CD4-positive, alpha-beta T cell (primary cell): ENCODE data around the gene COG2. TPM values are rescaled to one million over a fixed set of nuclear protein-coding genes. Genes with fewer than 3 reads are reported as not detected.

ENCODE experiments used
- ATAC-seq: fragments of 200-7000 bp; cut with Tn5 transposase; one replicate; pipeline ENCODE4 v1.10.0; 2022; ENCODE audit warnings: mild to moderate bottlenecking; ENCODE audit not compliant: poor library complexity
- CTCF ChIA-PET: fragments of 350-600 bp; sonication (Branson Sonifier 250); formaldehyde crosslinking; loops from one replicate; lab custom pipeline; 2021; ENCODE audit warnings: antibody characterized with exemption, inconsistent platforms; lab: Charles Lee
- POLR2A ChIA-PET: fragments of 350-600 bp; sonication (Branson Sonifier 250); formaldehyde crosslinking; loops from one replicate; lab custom pipeline; 2021; ENCODE audit warnings: antibody characterized with exemption, inconsistent platforms; lab: Charles Lee
- DNase-seq, 14 experiments: peaks; one replicate each; pipeline ENCODE4 v3.0.0-alpha.2; 2013 to 2020; ENCODE audit warnings: mixed read lengths in 2 of 14
- H3K27ac ChIP-seq, 2 donors: one replicate each; pipeline versions ENCODE4 v1.5.1 to v1.7.0; 2013; ENCODE audit warnings: low read length in 2 of 2, low read depth in 1 of 2, mild to moderate bottlenecking in 1 of 2
- H3K27me3 ChIP-seq, 2 experiments: 1 replicate in 1 of 2; 2 replicates in 1 of 2; pipeline versions ENCODE4 v1.6.1 to v1.7.0; 2013; ENCODE audit warnings: low read length in 2 of 2, control low read depth in 1 of 2, mild to moderate bottlenecking in 1 of 2, moderate library complexity in 1 of 2; ENCODE audit not compliant: insufficient read depth in 2 of 2, control insufficient read depth in 1 of 2
- H3K36me3 ChIP-seq: one replicate; pipeline ENCODE4 v1.6.1; 2013; ENCODE audit warnings: low read length, control low read depth; ENCODE audit not compliant: insufficient read depth
- H3K4me1 ChIP-seq: one replicate; pipeline ENCODE4 v1.6.1; 2013; ENCODE audit warnings: low read length, control low read depth; ENCODE audit not compliant: insufficient read depth
- H3K4me3 ChIP-seq: one replicate; pipeline ENCODE4 v1.5.1; 2013; ENCODE audit warnings: mild to moderate bottlenecking, low read length, moderate library complexity
- H3K9me3 ChIP-seq, 2 experiments: 1 replicate in 1 of 2; 2 replicates in 1 of 2; pipeline versions ENCODE4 v1.6.1 to v1.7.0; 2013; ENCODE audit warnings: low read length in 2 of 2, mild to moderate bottlenecking in 2 of 2, control low read depth in 1 of 2, moderate library complexity in 1 of 2; ENCODE audit not compliant: control insufficient read depth in 1 of 2, insufficient read depth in 1 of 2
- H3K27ac Mint-ChIP-seq: one replicate; pipeline ENCODE4 v1.8.0; 2020; ENCODE audit warnings: mixed read lengths
- H3K27me3 Mint-ChIP-seq: one replicate; pipeline ENCODE4 v1.8.0; 2021; ENCODE audit warnings: mixed read lengths
- H3K36me3 Mint-ChIP-seq: one replicate; pipeline ENCODE4 v1.8.0; 2021; ENCODE audit warnings: low read depth, mixed read lengths
- H3K4me1 Mint-ChIP-seq: one replicate; pipeline ENCODE4 v1.8.0; 2021; ENCODE audit warnings: low read depth, mixed read lengths
- H3K4me3 Mint-ChIP-seq: one replicate; pipeline ENCODE4 v1.8.0; 2020; ENCODE audit warnings: mild to moderate bottlenecking, mixed read lengths
- H3K9me3 Mint-ChIP-seq: one replicate; pipeline ENCODE4 v1.8.0; 2020; ENCODE audit warnings: mixed read lengths
- intact Hi-C, 2 experiments: fragments of 100-400 bp; cut with DNase I in 1 of 2; cut with micrococcal nuclease in 1 of 2; formaldehyde crosslinking; loops; one replicate each; pipeline versions ENCODE4 v1.15.1 to v1.9.0; 2023 to 2025; cut with DNase I, micrococcal nuclease
- total RNA-seq, 174 experiments: library from RNA in 2 of 174; stranded (reverse) in 2 of 174; gene quantifications; one replicate each; pipeline ENCODE4 v1.2.3 and lab custom pipeline; 2021 to 2026
- TF ChIP-seq, protein P1 (sequence below): fragments of 200-600 bp; IDR thresholded peaks from one replicate; pipeline ENCODE4 v1.8.0; 2022; ENCODE audit warnings: antibody characterized with exemption, mild to moderate bottlenecking

Gene COG2
- total RNA-seq, 2 experiments from 2014 or later: 17.3 to 21.4 TPM

DNA sequence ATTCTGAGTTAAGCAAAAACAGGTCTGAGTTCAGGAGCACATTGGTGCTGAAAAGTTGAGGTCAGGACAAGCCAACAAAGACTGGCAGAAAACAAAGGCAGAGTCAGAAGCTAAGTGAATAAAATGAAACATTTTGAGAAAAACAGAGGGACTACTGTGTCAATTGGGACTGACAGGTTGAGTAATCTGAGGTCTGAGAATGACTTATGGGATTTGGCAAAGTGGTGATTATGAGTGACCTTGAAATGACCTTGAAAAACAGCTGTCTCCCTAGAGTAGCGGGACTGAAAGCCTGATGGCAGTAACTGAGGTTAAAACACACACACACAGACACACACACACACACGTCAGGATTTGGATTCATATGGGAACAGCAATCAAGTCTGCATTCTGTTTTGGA, 8.8 kb upstream of the COG2 start:
- intact Hi-C loops: no loop called here
- no peaks in the 10 kb centered on the region for H3K9me3 Mint-ChIP-seq
- TF ChIP-seq, protein P1, sequence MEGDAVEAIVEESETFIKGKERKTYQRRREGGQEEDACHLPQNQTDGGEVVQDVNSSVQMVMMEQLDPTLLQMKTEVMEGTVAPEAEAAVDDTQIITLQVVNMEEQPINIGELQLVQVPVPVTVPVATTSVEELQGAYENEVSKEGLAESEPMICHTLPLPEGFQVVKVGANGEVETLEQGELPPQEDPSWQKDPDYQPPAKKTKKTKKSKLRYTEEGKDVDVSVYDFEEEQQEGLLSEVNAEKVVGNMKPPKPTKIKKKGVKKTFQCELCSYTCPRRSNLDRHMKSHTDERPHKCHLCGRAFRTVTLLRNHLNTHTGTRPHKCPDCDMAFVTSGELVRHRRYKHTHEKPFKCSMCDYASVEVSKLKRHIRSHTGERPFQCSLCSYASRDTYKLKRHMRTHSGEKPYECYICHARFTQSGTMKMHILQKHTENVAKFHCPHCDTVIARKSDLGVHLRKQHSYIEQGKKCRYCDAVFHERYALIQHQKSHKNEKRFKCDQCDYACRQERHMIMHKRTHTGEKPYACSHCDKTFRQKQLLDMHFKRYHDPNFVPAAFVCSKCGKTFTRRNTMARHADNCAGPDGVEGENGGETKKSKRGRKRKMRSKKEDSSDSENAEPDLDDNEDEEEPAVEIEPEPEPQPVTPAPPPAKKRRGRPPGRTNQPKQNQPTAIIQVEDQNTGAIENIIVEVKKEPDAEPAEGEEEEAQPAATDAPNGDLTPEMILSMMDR: no peak
- CTCF ChIA-PET: no interaction called here
- no peak overlapping the region for H3K4me3 ChIP-seq
- DNase-seq (no peak), ATAC-seq (no peak)
- H3K36me3 ChIP-seq: no peaks in the 10 kb centered on the region
- POLR2A ChIA-PET: no interaction called here
- no peaks in the 10 kb centered on the region for H3K36me3 Mint-ChIP-seq
- H3K4me1 ChIP-seq: no peaks in the 10 kb centered on the region
- peaks cover 24% of the 10 kb centered on the region for H3K27me3 Mint-ChIP-seq
- no peak overlapping the region for H3K4me3 Mint-ChIP-seq
- H3K27ac ChIP-seq: no peak overlapping the region
- H3K27ac Mint-ChIP-seq: no peak overlapping the region
- no peaks in the 10 kb centered on the region for H3K4me1 Mint-ChIP-seq
- no peaks in the 10 kb centered on the region for H3K9me3 ChIP-seq
- H3K27me3 ChIP-seq: peaks cover 0 to 6% of the 10 kb centered on the region in 2 experiments

DNA sequence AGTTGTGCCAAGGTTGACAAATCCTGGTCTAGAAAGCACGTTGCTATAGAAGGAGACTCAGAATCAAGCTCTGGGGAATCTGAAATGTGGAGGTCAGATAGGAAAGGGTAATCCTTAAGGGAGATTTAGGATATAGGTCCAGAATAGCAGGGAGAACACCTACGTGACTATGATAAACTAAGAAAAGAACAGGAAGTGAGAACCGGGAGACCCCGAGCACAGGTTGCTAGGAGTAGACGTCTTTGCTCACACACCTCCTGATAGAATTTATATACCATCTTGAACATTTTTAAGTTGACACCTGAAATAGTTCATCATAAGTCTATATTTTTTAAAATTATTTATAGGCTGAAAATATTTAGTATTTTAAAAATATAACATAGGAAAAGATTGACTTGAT, 7.9 kb upstream of the COG2 start:
- POLR2A ChIA-PET: no interaction called here
- H3K4me3 Mint-ChIP-seq: no peak overlapping the region
- Histone ChIP-seq H3K4me1 (no peaks in the 10 kb centered on the region), H3K4me3 (no peak overlapping the region), H3K9me3 (no peaks in the 10 kb centered on the region), H3K36me3 (no peaks in the 10 kb centered on the region), H3K27me3 (peaks cover 3 to 6% of the 10 kb centered on the region in 2 experiments), H3K27ac (no peak overlapping the region)
- peaks cover 33% of the 10 kb centered on the region for H3K27me3 Mint-ChIP-seq
- H3K36me3 Mint-ChIP-seq: no peaks in the 10 kb centered on the region
- DNase-seq (no peak), ATAC-seq (no peak)
- no peak overlapping the region for H3K27ac Mint-ChIP-seq
- CTCF ChIA-PET: no interaction called here
- no peaks in the 10 kb centered on the region for H3K9me3 Mint-ChIP-seq
- intact Hi-C loops: no loop called here
- TF ChIP-seq, protein P1: no peak
- no peaks in the 10 kb centered on the region for H3K4me1 Mint-ChIP-seq

DNA sequence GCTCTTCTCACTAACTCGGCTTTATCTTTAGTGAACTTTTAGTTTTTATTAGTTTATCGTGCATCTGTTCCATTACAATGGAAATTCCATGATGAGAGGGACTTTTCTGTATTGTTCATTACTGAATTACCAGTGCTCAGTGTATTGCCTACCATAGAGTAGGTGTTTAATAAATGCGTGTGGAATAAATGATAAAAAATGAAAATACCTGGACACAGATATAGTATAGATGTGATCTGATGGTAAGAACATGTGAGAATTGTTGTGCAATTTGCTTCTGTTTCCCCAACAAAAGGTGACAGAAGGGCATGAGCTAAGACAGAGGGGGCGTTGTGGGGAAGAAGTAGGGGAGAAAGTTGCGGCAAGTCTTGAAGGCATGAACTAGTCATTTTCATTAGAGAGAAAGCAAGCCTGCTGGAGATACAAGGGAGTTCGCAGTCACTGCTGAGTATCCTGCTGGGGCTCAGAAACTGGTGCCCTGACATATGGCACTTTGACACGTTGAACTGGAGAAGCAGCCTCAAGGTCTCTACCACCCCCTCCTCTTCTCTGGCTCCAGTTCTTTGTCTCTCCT, 5.6 kb upstream of the COG2 start:
- intact Hi-C loops: no loop called here
- TF ChIP-seq, protein P1: no peak
- H3K9me3 ChIP-seq: no peaks in the 10 kb centered on the region
- no peak for ATAC-seq
- Mint-ChIP-seq H3K9me3 (no peaks in the 10 kb centered on the region), H3K4me1 (peaks cover 1% of the 10 kb centered on the region), H3K27me3 (peaks cover 41% of the 10 kb centered on the region), H3K4me3 (no peak overlapping the region), H3K27ac (no peak overlapping the region), H3K36me3 (no peaks in the 10 kb centered on the region)
- CTCF ChIA-PET: no interaction called here
- peaks cover 6 to 7% of the 10 kb centered on the region in 2 experiments for H3K27me3 ChIP-seq
- POLR2A ChIA-PET: no interaction called here
- DNase-seq: no peak
- no peak overlapping the region for H3K4me3 ChIP-seq
- H3K4me1 ChIP-seq: peaks cover 1% of the 10 kb centered on the region
- H3K27ac ChIP-seq: no peak overlapping the region
- no peaks in the 10 kb centered on the region for H3K36me3 ChIP-seq
